Neural cell (in vitro differentiated cells): ENCODE data around the gene SPOCK1. TPM values are rescaled to one million over a fixed set of nuclear protein-coding genes. Genes with fewer than 3 reads are reported as not detected.

Source experiments
- H2AFZ ChIP-seq: fragments of 200-600, 300-800 bp; sonication (generic), shearing (Covaris generic); 2 replicates; pipeline ENCODE4 v1.6.0; 2014; ENCODE audit warnings: low read depth, mild to moderate bottlenecking, antibody characterized with exemption, low read length, moderate library complexity
- H3F3A ChIP-seq: fragments of 200-600 bp; shearing (Covaris generic); 2 replicates; pipeline ENCODE4 v1.6.1; 2016; ENCODE audit warnings: mild to moderate bottlenecking, moderate library complexity, mixed read lengths, antibody characterized with exemption, low read length; ENCODE audit not compliant: insufficient read depth, poor library complexity, severe bottlenecking
- H3K27ac ChIP-seq: fragments of 200-600, 300-800 bp; sonication (generic), shearing (Covaris generic); 2 replicates; pipeline ENCODE4 v1.5.1; 2014; ENCODE audit warnings: mild to moderate bottlenecking, low read length, moderate library complexity
- H3K27me3 ChIP-seq: fragments of 300-800, 200-600 bp; sonication (generic), shearing (Covaris generic); 2 replicates; pipeline ENCODE4 v1.6.0; 2014; ENCODE audit warnings: mild to moderate bottlenecking, low read depth, low read length, moderate library complexity; ENCODE audit not compliant: insufficient read depth
- H3K36me3 ChIP-seq: fragments of 300-800, 200-600 bp; sonication (generic), shearing (Covaris generic); 2 replicates; pipeline ENCODE4 v1.5.1; 2014; ENCODE audit warnings: mild to moderate bottlenecking, antibody characterized with exemption, low read length, moderate library complexity; ENCODE audit not compliant: insufficient read depth
- H3K4me2 ChIP-seq: fragments of 300-800, 200-600 bp; sonication (generic), shearing (Covaris generic); 2 replicates; pipeline ENCODE4 v1.6.0; 2014; ENCODE audit warnings: mild to moderate bottlenecking, low read length
- H3K4me3 ChIP-seq: fragments of 300-800, 200-600 bp; sonication (generic), shearing (Covaris generic); 2 replicates; pipeline ENCODE4 v1.5.1; 2014; ENCODE audit warnings: mild to moderate bottlenecking, low read length, moderate library complexity
- H3K79me2 ChIP-seq: fragments of 200-600 bp; shearing (Covaris generic); replicated peaks from 2 replicates; pipeline ENCODE4 v1.6.0; 2014; ENCODE audit warnings: mild to moderate bottlenecking, low read length, moderate library complexity; ENCODE audit not compliant: insufficient read depth
- H3K9ac ChIP-seq: fragments of 300-800, 200-600 bp; sonication (generic), shearing (Covaris generic); 2 replicates; pipeline ENCODE4 v1.6.1; 2016; ENCODE audit warnings: mild to moderate bottlenecking, low read length, mixed read lengths
- H3K9me2 ChIP-seq: fragments of 200-600 bp; shearing (Covaris generic); 2 replicates; pipeline ENCODE4 v1.6.1; 2016; ENCODE audit warnings: mild to moderate bottlenecking, low read length, mixed read lengths; ENCODE audit not compliant: insufficient read depth
- H3K9me3 ChIP-seq: fragments of 200-600, 300-800 bp; sonication (generic), shearing (Covaris generic); 2 replicates; pipeline ENCODE4 v1.6.1; 2016; ENCODE audit warnings: mild to moderate bottlenecking, mixed run types, low read length, moderate library complexity, mixed read lengths
- H4K20me1 ChIP-seq: fragments of 200-600 bp; shearing (Covaris generic); 2 replicates; pipeline ENCODE4 v1.6.1; 2016; ENCODE audit warnings: mild to moderate bottlenecking, mixed run types; ENCODE audit not compliant: insufficient read depth
- CTCF ChIP-seq: fragments of 450-650 bp; IDR thresholded peaks from 2 replicates; pipeline ENCODE4 v1.5.1; 2014; ENCODE audit warnings: antibody characterized with exemption, mild to moderate bottlenecking, moderate library complexity; ENCODE audit not compliant: poor library complexity, severe bottlenecking
- EP300 ChIP-seq: fragments of 450-650 bp; conservative IDR thresholded peaks from 2 replicates; pipeline ENCODE4 v1.6.1; 2014; ENCODE audit warnings: antibody characterized with exemption, mild to moderate bottlenecking, moderate library complexity; ENCODE audit not compliant: poor library complexity, severe bottlenecking
- EZH2 ChIP-seq: fragments of 200-600, 300-800 bp; shearing (Covaris generic), sonication (generic); IDR thresholded peaks from 2 replicates; pipeline ENCODE4 v1.6.1; 2014; ENCODE audit warnings: antibody characterized with exemption, low read length, borderline replicate concordance, mild to moderate bottlenecking; ENCODE audit not compliant: insufficient read depth, poor library complexity, severe bottlenecking
- MXI1 ChIP-seq: fragments of 450-650 bp; conservative IDR thresholded peaks from 2 replicates; pipeline ENCODE4 v1.6.1; 2014; ENCODE audit warnings: antibody characterized with exemption, mild to moderate bottlenecking; ENCODE audit not compliant: poor library complexity, severe bottlenecking
- POLR2AphosphoS5 ChIP-seq: IDR thresholded peaks from 2 replicates; pipeline ENCODE4 v1.6.1; 2012
- RAD21 ChIP-seq: fragments of 450-650 bp; conservative IDR thresholded peaks from 2 replicates; pipeline ENCODE4 v1.6.1; 2014; ENCODE audit warnings: antibody characterized with exemption, mild to moderate bottlenecking, moderate library complexity
- REST ChIP-seq: IDR thresholded peaks from 2 replicates; pipeline ENCODE4 v1.6.1; 2012; ENCODE audit warnings: borderline replicate concordance
- SMC3 ChIP-seq: fragments of 450-650 bp; conservative IDR thresholded peaks from 2 replicates; pipeline ENCODE4 v1.6.1; 2014; ENCODE audit warnings: antibody characterized with exemption, mild to moderate bottlenecking, moderate library complexity; ENCODE audit not compliant: poor library complexity
- TAF1 ChIP-seq: IDR thresholded peaks from 2 replicates; pipeline ENCODE4 v1.6.1; 2012; ENCODE audit warnings: low read depth
- polyA plus RNA-seq: library from polyadenylated mRNA; depleted of rRNA; stranded (reverse); fragments of >200 nt; gene quantifications from 2 replicates; pipeline ENCODE4 v1.2.3, GENCODE V29; 2014

The SPOCK1 gene
- polyA plus RNA-seq, 1 donor from 2014 or later = 33.6 TPM

- TF ChIP-seq POLR2AphosphoS5 = no peak
- no peak for TF ChIP-seq REST
- no peak for TF ChIP-seq EZH2
- no peak for TF ChIP-seq RAD21
- no peak for TF ChIP-seq EP300
- no peak for TF ChIP-seq MXI1
- TF ChIP-seq SMC3 = no peak
- no peak for TF ChIP-seq TAF1
- TF ChIP-seq CTCF = no peak
- H3K4me2 ChIP-seq = no peak overlapping the region
- H3K4me3 ChIP-seq = no peak overlapping the region
- H3K9ac ChIP-seq = no peak overlapping the region
- H2AFZ ChIP-seq = no peak overlapping the region
- no peaks in the 10 kb centered on the region for H3K9me3 ChIP-seq
- no peaks in the 10 kb centered on the region for H3K9me2 ChIP-seq
- H3K27me3 ChIP-seq = no peaks in the 10 kb centered on the region
- no peaks in the 10 kb centered on the region for H3F3A ChIP-seq
- H3K36me3 ChIP-seq = no peaks in the 10 kb centered on the region
- no peaks in the 10 kb centered on the region for H4K20me1 ChIP-seq
- no peaks in the 10 kb centered on the region for H3K79me2 ChIP-seq
- H3K27ac ChIP-seq = no peak overlapping the region
Measured at GRCh38 chr5:137398751-137399150, 100.4 kb downstream of the SPOCK1 start.

GRCh38 chr5:137398154-137398553, 101.0 kb downstream of the SPOCK1 start:
- Histone ChIP-seq H2AFZ (no peak overlapping the region), H3K9me2 (no peaks in the 10 kb centered on the region), H3K36me3 (no peaks in the 10 kb centered on the region), H3K27me3 (no peaks in the 10 kb centered on the region), H3K79me2 (no peaks in the 10 kb centered on the region), H3K27ac (no peak overlapping the region), H4K20me1 (no peaks in the 10 kb centered on the region), H3F3A (no peaks in the 10 kb centered on the region), H3K9me3 (no peaks in the 10 kb centered on the region), H3K4me3 (no peak overlapping the region), H3K9ac (no peak overlapping the region), H3K4me2 (no peak overlapping the region)
- TF ChIP-seq MXI1 = no peak
- no peak for TF ChIP-seq CTCF
- TF ChIP-seq EP300 = no peak
- TF ChIP-seq TAF1 = no peak
- no peak for TF ChIP-seq POLR2AphosphoS5
- TF ChIP-seq REST = no peak
- no peak for TF ChIP-seq SMC3
- no peak for TF ChIP-seq EZH2
- TF ChIP-seq RAD21 = no peak
